Measurements from ENCODE around the gene SLC39A10. TPM values are rescaled to one million over a fixed set of nuclear protein-coding genes. Genes with fewer than 3 reads are reported as not detected.
"Not testable (repeated sequence)": the region's sequence is repeated elsewhere in the genome, so short reads cannot be mapped to it uniquely, and the experiment has no call there.

SLC39A10 gene
- total RNA-seq, 1 donor from 2014 or later: 72.7 TPM

DNA sequence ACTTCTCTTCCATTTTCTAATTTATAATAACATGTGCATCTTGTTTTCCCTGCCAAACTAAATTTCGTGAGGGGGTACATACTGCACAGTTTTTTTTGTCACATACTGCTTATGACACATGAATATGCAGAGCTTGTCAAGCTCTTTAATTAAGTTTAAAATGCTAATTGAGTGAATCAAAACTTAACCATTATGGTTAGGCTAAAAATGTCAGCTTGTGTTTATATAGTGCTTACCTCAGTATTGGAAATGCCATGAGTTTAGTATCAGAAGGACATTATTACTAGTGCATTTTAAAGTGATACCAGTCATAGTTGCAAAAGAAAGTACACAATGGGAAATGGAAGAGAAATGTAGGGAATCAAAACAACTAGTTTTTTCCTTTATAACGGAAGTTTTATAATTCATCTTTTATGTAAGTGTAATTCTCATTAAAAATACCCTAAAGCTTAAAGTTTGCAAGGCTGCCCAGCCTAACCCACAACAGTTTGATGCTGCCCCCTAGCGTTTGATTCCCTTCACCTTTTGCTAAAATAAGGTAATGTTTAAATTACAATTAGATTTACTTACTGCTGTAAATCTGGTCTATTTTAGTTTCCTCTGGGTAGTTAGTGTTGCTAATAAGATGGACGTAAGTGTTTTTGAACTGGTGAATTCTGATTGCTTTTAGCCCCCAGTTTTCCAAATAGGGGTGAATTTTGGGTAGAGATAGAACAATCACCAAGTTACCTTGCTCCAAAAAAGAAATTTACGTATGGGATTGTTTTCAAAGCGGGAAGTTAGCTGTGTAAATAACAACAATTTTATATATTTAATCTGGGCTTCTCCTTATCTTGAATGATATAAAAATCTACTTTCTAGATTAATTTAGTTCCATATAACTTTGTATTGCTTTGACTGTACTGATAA lies 3.2 kb downstream of the SLC39A10 start:
- peaks cover 2% of the 10 kb centered on the region for H3K9me3 Mint-ChIP-seq
- no peaks in the 10 kb centered on the region for H3K27me3 Mint-ChIP-seq (ENCODE audit: low read depth)
- no peaks in the 10 kb centered on the region for H3K36me3 Mint-ChIP-seq (ENCODE audit: low read depth)
- TF ChIP-seq, protein P1, sequence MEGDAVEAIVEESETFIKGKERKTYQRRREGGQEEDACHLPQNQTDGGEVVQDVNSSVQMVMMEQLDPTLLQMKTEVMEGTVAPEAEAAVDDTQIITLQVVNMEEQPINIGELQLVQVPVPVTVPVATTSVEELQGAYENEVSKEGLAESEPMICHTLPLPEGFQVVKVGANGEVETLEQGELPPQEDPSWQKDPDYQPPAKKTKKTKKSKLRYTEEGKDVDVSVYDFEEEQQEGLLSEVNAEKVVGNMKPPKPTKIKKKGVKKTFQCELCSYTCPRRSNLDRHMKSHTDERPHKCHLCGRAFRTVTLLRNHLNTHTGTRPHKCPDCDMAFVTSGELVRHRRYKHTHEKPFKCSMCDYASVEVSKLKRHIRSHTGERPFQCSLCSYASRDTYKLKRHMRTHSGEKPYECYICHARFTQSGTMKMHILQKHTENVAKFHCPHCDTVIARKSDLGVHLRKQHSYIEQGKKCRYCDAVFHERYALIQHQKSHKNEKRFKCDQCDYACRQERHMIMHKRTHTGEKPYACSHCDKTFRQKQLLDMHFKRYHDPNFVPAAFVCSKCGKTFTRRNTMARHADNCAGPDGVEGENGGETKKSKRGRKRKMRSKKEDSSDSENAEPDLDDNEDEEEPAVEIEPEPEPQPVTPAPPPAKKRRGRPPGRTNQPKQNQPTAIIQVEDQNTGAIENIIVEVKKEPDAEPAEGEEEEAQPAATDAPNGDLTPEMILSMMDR (conservative IDR thresholded peaks at IDR 0.05): peak; percentile 91
- no peak overlapping the region for H3K27ac Mint-ChIP-seq (ENCODE audit: unreplicated experiment)
- H3K4me3 Mint-ChIP-seq: peak overlapping the region; percentile 99
- peaks cover 33% of the 10 kb centered on the region for H3K4me1 Mint-ChIP-seq
- peak; percentile 71 for DNase-seq (ENCODE audit: low read depth, low spot score)

DNA sequence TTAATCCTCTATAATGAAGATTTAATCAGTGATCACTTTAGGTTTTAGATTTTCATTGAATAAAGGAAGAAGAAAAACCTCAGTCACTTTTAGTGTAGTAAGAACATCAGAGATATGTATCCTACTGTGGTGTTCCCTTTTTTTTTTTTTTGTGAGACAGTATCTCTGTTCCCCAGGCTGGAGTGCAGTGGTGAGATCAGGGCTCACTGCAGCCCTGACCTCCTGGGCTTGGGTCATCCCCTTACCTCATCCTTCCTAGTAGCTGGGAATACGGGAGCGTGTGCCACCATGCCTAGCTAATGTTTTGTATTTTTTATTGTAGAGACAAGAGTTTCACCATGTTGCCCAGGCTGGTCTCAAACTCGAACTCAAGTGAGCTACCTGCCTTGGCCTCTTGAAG lies 5.1 kb downstream of the SLC39A10 start:
- no peaks in the 10 kb centered on the region for H3K36me3 Mint-ChIP-seq (ENCODE audit: low read depth)
- DNase-seq (ENCODE audit: low read depth, low spot score): no peak
- H3K27me3 Mint-ChIP-seq (ENCODE audit: low read depth): no peaks in the 10 kb centered on the region
- TF ChIP-seq, protein P1 (conservative IDR thresholded peaks at IDR 0.05): no peak
- H3K4me1 Mint-ChIP-seq: peaks cover 31% of the 10 kb centered on the region
- H3K27ac Mint-ChIP-seq (ENCODE audit: unreplicated experiment): no peak overlapping the region
- H3K4me3 Mint-ChIP-seq: no peak overlapping the region
- no peaks in the 10 kb centered on the region for H3K9me3 Mint-ChIP-seq

DNA sequence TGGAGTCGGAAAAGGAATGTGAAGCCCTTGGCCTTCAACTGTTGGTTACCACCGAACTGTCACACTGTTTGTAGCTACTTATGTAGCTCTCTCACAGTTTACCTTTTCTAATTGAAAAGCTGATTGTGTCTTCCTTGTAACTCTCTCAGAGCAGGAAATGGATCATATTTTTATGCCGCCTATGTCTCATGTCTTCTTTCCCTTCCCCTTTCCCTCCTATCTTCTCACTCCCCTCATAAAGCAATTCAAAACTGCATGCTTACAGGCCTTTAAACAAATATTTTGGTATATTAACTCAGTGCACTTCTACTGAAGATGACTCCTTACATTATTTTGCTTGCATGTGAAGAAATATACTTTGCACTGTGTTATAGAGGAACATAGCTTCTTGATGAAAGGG lies 6.0 kb downstream of the SLC39A10 start:
- no peak for DNase-seq (ENCODE audit: low read depth, low spot score)
- TF ChIP-seq, protein P1 (conservative IDR thresholded peaks at IDR 0.05): no peak
- no peak overlapping the region for H3K27ac Mint-ChIP-seq (ENCODE audit: unreplicated experiment)

DNA sequence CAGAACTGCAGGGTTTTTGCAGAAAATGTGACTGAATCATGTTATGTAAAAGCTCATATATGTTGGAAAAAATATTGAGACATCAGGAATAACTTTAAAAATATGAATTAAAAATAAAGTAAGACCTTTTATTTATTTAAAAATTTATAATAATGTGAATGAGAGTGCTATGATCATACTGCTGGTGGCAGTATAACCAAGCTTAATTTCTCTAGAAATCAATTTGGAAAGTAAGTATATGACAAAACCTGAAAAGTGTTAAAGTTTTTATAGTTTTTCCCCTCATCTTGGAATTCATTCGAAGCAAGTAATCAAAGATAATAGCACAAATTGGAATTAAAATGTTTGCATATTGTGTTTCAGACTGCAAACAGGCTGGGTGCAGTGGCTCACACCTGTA lies 7.5 kb downstream of the SLC39A10 start:
- no peaks in the 10 kb centered on the region for H3K27me3 Mint-ChIP-seq (ENCODE audit: low read depth)
- H3K36me3 Mint-ChIP-seq (ENCODE audit: low read depth): no peaks in the 10 kb centered on the region
- no peak overlapping the region for H3K4me3 Mint-ChIP-seq
- TF ChIP-seq, protein P1 (conservative IDR thresholded peaks at IDR 0.05): peak; percentile 53
- no peak for DNase-seq (ENCODE audit: low read depth, low spot score)
- H3K4me1 Mint-ChIP-seq: peaks cover 15% of the 10 kb centered on the region
- H3K9me3 Mint-ChIP-seq: no peaks in the 10 kb centered on the region
- no peak overlapping the region for H3K27ac Mint-ChIP-seq (ENCODE audit: unreplicated experiment)

More for the DNA sequence above, 6.0 kb downstream of the SLC39A10 start:
- no peak overlapping the region for H3K4me3 Mint-ChIP-seq
- H3K36me3 Mint-ChIP-seq (ENCODE audit: low read depth): no peaks in the 10 kb centered on the region
- no peaks in the 10 kb centered on the region for H3K9me3 Mint-ChIP-seq
- H3K4me1 Mint-ChIP-seq: peaks cover 30% of the 10 kb centered on the region
- H3K27me3 Mint-ChIP-seq (ENCODE audit: low read depth): no peaks in the 10 kb centered on the region

DNA sequence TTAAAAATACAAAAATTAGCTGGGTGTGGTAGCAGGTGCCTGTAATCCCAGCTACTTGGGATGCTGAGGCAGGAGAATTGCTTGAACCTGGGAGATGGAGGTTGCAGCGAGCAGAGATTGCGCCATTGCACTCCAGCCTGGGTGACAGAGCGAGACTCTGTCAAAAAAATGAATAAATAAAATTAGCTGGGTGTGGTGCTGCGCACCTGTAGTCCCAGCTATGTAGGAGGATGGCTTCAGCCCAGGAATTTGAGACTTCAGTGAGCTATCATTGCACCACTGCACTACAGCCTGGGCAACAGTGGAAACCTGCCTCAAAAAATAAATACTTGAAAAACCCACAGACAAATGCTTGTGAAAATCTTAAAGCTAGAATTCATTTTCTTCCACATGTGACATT lies 8.1 kb downstream of the SLC39A10 start:
- not testable (repeated sequence) for H3K27ac Mint-ChIP-seq (ENCODE audit: unreplicated experiment); H3K9me3 Mint-ChIP-seq; H3K36me3 Mint-ChIP-seq (ENCODE audit: low read depth); H3K4me1 Mint-ChIP-seq; DNase-seq (ENCODE audit: low read depth, low spot score); H3K4me3 Mint-ChIP-seq; H3K27me3 Mint-ChIP-seq (ENCODE audit: low read depth)

DNA sequence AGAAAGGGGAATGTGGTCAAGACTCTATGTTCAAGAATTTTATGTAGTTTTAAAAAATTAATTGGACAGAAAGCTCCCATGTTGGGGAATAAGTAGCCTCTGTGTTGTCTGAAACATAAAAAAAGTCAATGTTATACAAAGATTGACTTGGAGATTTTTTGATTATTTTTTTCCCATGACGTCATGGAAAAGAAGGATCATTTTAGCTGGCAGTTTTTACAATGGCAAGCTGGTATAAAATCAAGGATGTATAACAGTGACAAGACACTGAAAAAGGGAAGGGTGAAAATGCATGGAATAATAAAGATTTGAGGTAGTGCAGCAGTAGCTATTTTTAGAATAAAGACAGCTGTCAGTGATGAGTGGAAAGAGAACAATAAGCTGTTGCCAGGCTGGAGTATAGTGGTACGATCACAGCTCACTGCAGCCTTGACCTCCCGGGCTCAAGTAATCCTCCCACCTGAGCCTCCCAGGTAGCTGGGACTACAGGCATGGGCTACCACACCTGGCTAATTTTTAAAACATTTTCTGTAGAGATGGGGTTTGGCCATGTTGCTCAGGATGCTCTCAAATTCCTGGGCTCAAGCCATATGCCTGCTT lies 9.2 kb downstream of the SLC39A10 start:
- no peaks in the 10 kb centered on the region for H3K27me3 Mint-ChIP-seq (ENCODE audit: low read depth)
- H3K4me3 Mint-ChIP-seq: no peak overlapping the region
- H3K27ac Mint-ChIP-seq (ENCODE audit: unreplicated experiment): no peak overlapping the region
- no peak for DNase-seq (ENCODE audit: low read depth, low spot score)
- H3K4me1 Mint-ChIP-seq: peaks cover 4% of the 10 kb centered on the region
- TF ChIP-seq, protein P1 (conservative IDR thresholded peaks at IDR 0.05): no peak
- H3K36me3 Mint-ChIP-seq (ENCODE audit: low read depth): no peaks in the 10 kb centered on the region
- H3K9me3 Mint-ChIP-seq: no peaks in the 10 kb centered on the region
